IMR-90 (cell line): ENCODE measurements around the gene DMRT1.

ENCODE experiments used
- BHLHE40 ChIP-seq: fragments of 150-350 bp; IDR thresholded peaks from 2 replicates; pipeline ENCODE4 v1.6.1; 2016; ENCODE audit warnings: mild to moderate bottlenecking, low read depth, low read length
- CEBPB ChIP-seq: IDR thresholded peaks from 2 replicates; pipeline ENCODE4 v1.6.1; 2012; ENCODE audit warnings: low read depth, low read length, improper control_type of control experiment
- FOS ChIP-seq: fragments of 150-350 bp; IDR thresholded peaks from 2 replicates; pipeline ENCODE4 v1.6.1; 2016; ENCODE audit warnings: low read depth, low read length
- MAFK ChIP-seq: IDR thresholded peaks from 2 replicates; pipeline ENCODE4 v1.6.1; 2012; ENCODE audit warnings: low read depth, low read length, improper control_type of control experiment
- MXI1 ChIP-seq: IDR thresholded peaks from 2 replicates; pipeline ENCODE4 v1.6.1; 2012; ENCODE audit warnings: low read depth, mild to moderate bottlenecking, low read length, moderate library complexity, borderline replicate concordance
- POLR2A ChIP-seq: IDR thresholded peaks from 2 replicates; pipeline ENCODE4 v1.6.1; 2012; ENCODE audit warnings: mild to moderate bottlenecking, low read depth, low read length
- RAD21 ChIP-seq: IDR thresholded peaks from 2 replicates; pipeline ENCODE4 v1.6.1; 2012; ENCODE audit warnings: low read length, improper control_type of control experiment
- RCOR1 ChIP-seq: IDR thresholded peaks from 2 replicates; pipeline ENCODE4 v1.6.1; 2012; ENCODE audit warnings: mild to moderate bottlenecking, low read length, improper control_type of control experiment; ENCODE audit not compliant: insufficient replicate concordance
- RFX5 ChIP-seq: IDR thresholded peaks from 2 replicates; pipeline ENCODE4 v1.8.0; 2012; ENCODE audit warnings: low read depth, mild to moderate bottlenecking, low read length, moderate library complexity
- SMC3 ChIP-seq: fragments of 150-350 bp; IDR thresholded peaks from 2 replicates; pipeline ENCODE4 v1.6.1; 2016; ENCODE audit warnings: low read depth, mild to moderate bottlenecking, antibody characterized with exemption, low read length, moderate library complexity
- TF ChIP-seq, protein P1 (sequence below): conservative IDR thresholded peaks from 2 replicates; pipeline ENCODE4 v1.5.1; 2012; ENCODE audit warnings: mild to moderate bottlenecking, low read depth, low read length, improper control_type of control experiment
- TF ChIP-seq, protein P2 (sequence below): fragments of 150-350 bp; IDR thresholded peaks from 2 replicates; pipeline ENCODE4 v1.6.1; 2016; ENCODE audit warnings: low read depth, mild to moderate bottlenecking, low read length, moderate library complexity, borderline replicate concordance

DNA sequence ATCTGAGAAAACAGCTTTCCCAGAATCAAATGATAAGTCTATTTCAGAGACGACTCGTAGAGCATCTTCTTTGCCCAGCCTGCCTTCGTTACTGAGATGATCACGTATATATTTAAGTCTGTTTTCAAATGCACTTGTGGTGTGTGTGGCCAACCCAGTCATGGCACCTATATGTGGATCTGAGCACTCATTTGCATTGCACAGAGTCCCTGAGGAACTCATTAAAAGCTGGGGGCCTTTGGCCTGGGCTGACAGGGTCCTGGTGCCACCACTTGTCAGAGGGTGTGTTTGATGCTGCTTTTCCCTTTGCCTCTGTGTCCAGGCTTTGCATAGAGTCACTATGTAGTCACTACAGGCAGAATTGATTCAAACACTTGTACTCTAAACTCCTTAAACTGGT is 117.6 kb downstream of the DMRT1 start:
- TF ChIP-seq, protein P1, sequence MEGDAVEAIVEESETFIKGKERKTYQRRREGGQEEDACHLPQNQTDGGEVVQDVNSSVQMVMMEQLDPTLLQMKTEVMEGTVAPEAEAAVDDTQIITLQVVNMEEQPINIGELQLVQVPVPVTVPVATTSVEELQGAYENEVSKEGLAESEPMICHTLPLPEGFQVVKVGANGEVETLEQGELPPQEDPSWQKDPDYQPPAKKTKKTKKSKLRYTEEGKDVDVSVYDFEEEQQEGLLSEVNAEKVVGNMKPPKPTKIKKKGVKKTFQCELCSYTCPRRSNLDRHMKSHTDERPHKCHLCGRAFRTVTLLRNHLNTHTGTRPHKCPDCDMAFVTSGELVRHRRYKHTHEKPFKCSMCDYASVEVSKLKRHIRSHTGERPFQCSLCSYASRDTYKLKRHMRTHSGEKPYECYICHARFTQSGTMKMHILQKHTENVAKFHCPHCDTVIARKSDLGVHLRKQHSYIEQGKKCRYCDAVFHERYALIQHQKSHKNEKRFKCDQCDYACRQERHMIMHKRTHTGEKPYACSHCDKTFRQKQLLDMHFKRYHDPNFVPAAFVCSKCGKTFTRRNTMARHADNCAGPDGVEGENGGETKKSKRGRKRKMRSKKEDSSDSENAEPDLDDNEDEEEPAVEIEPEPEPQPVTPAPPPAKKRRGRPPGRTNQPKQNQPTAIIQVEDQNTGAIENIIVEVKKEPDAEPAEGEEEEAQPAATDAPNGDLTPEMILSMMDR: no peak
- TF ChIP-seq BHLHE40 (no peak), POLR2A (no peak), RCOR1 (no peak), CEBPB (no peak), RAD21 (no peak), RFX5 (no peak), SMC3 (no peak), MXI1 (no peak), MAFK (no peak), FOS (no peak)
- TF ChIP-seq, protein P2, sequence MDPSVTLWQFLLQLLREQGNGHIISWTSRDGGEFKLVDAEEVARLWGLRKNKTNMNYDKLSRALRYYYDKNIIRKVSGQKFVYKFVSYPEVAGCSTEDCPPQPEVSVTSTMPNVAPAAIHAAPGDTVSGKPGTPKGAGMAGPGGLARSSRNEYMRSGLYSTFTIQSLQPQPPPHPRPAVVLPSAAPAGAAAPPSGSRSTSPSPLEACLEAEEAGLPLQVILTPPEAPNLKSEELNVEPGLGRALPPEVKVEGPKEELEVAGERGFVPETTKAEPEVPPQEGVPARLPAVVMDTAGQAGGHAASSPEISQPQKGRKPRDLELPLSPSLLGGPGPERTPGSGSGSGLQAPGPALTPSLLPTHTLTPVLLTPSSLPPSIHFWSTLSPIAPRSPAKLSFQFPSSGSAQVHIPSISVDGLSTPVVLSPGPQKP: no peak
